HG02759 (cell line): ENCODE data around the gene UGGT1.

Source experiments
- ATAC-seq: cut with Tn5 transposase; IDR thresholded peaks from one replicate; pipeline ENCODE4 v1.9.1; 2021; ENCODE audit warnings: mild to moderate bottlenecking, moderate library complexity; ENCODE audit not compliant: unreplicated experiment

UGGT1 gene

GRCh38 chr2:128215897-128216642 is 125.1 kb downstream of the UGGT1 start:
- ATAC-seq: no peak

- no peak for ATAC-seq
These were observed 126.7 kb downstream of the UGGT1 start for GRCh38 chr2:128217671-128218070.

- no peak for ATAC-seq
These were observed 128.9 kb downstream of the UGGT1 start for GRCh38 chr2:128219891-128220290.

- no peak for ATAC-seq
These were observed 136.9 kb downstream of the UGGT1 start for GRCh38 chr2:128227862-128228261.

- ATAC-seq: no peak
These were observed 137.9 kb downstream of the UGGT1 start for GRCh38 chr2:128228894-128229293.

GRCh38 chr2:128232965-128233789 is 142.2 kb downstream of the UGGT1 start:
- ATAC-seq: peak; percentile 99

GRCh38 chr2:128233790-128234395 is 142.9 kb downstream of the UGGT1 start:
- ATAC-seq: no peak

- ATAC-seq: no peak
These were observed 143.6 kb downstream of the UGGT1 start for GRCh38 chr2:128234613-128235012.

GRCh38 chr2:128235581-128235980 is 144.6 kb downstream of the UGGT1 start:
- no peak for ATAC-seq

GRCh38 chr2:128236491-128237035 is 145.6 kb downstream of the UGGT1 start:
- ATAC-seq: no peak

- ATAC-seq: no peak
These were observed 146.1 kb downstream of the UGGT1 start for GRCh38 chr2:128237081-128237534.

GRCh38 chr2:128237911-128238697 is 147.1 kb downstream of the UGGT1 start:
- no peak for ATAC-seq

- no peak for ATAC-seq
These were observed 150.9 kb downstream of the UGGT1 start for GRCh38 chr2:128241896-128242295.
